Measurements from ENCODE around the gene LRP1B.

GRCh38 chr2:141928476-141928875, 202.3 kb downstream of the LRP1B start:
- no peak for TF ChIP-seq CTCF (IDR thresholded peaks at IDR 0.05)
- TF ChIP-seq EZH2 (IDR thresholded peaks at IDR 0.05; ENCODE audit: borderline replicate concordance, insufficient read depth, low read depth, low read length, poor library complexity, severe bottlenecking) = no peak
